Measurements from ENCODE around the gene CEP170B.
"Not testable (repeated sequence)": the region's sequence is repeated elsewhere in the genome, so short reads cannot be mapped to it uniquely, and the experiment has no call there.

The CEP170B gene

DNA sequence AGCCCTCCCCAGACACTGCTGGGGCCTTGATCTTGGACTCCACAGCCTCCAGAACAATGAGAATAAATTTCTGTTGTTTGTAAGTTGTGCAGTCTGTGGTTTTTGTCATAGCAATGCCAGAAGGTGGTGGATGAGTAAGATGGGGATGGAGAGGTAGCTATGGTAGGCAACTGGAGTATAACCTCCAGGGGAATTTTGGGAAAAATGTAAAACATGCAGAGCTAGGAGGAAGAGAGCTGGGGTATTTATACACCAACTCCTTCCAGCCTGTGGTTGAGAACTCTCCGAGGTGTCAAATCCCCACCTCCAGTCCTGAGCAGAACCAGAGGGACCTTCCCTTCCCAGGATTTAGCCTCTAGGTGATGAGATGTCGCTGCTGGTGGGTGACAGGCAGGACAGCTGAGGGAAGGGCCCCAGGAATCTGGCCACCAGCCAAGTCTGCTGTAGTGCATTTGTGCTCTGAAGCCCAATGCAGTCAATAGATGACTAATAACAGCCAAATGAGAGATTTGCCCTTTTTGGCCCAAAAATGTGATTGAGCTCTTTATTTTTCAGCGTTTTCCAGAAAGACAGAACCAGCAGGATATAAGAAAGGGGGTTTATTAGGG, 19.1 kb upstream of the CEP170B start:
- no peaks in the 10 kb centered on the region for H3K27me3 ChIP-seq (ENCODE audit: insufficient read depth, low read depth, severe bottlenecking)
- H3K4me3 ChIP-seq (ENCODE audit: low read depth, low read length) = no peak overlapping the region
- no peaks in the 10 kb centered on the region for H3K36me3 ChIP-seq
- DNase-seq = no peak
- no peaks in the 10 kb centered on the region for H3K9me3 ChIP-seq (ENCODE audit: severe bottlenecking)
- TF ChIP-seq, protein P1, sequence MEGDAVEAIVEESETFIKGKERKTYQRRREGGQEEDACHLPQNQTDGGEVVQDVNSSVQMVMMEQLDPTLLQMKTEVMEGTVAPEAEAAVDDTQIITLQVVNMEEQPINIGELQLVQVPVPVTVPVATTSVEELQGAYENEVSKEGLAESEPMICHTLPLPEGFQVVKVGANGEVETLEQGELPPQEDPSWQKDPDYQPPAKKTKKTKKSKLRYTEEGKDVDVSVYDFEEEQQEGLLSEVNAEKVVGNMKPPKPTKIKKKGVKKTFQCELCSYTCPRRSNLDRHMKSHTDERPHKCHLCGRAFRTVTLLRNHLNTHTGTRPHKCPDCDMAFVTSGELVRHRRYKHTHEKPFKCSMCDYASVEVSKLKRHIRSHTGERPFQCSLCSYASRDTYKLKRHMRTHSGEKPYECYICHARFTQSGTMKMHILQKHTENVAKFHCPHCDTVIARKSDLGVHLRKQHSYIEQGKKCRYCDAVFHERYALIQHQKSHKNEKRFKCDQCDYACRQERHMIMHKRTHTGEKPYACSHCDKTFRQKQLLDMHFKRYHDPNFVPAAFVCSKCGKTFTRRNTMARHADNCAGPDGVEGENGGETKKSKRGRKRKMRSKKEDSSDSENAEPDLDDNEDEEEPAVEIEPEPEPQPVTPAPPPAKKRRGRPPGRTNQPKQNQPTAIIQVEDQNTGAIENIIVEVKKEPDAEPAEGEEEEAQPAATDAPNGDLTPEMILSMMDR (IDR thresholded peaks at IDR 0.05; ENCODE audit: low read depth, low read length) = no peak
- H3K27ac ChIP-seq = no peak overlapping the region

DNA sequence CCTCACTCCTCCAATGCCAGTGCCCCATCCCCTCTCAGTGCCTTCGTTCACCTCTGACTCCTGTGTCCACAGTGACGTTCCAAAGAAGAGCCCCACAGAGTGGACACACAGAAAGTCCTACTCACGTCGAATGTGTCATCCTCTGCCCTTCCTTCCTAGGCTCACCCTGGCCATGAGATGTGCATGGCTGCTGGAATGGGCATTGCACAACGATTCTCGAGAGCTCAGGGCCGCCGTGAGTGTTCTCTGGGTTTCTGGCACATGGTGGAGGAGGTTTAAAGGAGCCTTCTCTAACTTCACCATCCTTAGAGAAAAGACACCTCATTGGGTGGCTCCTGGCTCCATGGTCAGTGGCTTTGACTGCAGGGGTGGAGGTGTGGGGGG, 12.8 kb upstream of the CEP170B start:
- no peaks in the 10 kb centered on the region for H3K27me3 ChIP-seq (ENCODE audit: insufficient read depth, low read depth, severe bottlenecking)
- H3K9me3 ChIP-seq (ENCODE audit: severe bottlenecking) = no peaks in the 10 kb centered on the region
- no peaks in the 10 kb centered on the region for H3K36me3 ChIP-seq
- no peak overlapping the region for H3K27ac ChIP-seq
- no peak overlapping the region for H3K4me3 ChIP-seq (ENCODE audit: low read depth, low read length)
- no peak for DNase-seq
- TF ChIP-seq, protein P1 (IDR thresholded peaks at IDR 0.05; ENCODE audit: low read depth, low read length) = no peak

GRCh38 chr14:104855532-104856090, 9.5 kb upstream of the CEP170B start:
- Histone ChIP-seq H3K36me3 (no peaks in the 10 kb centered on the region), H3K9me3 (ENCODE audit: severe bottlenecking) (no peaks in the 10 kb centered on the region), H3K4me3 (ENCODE audit: low read depth, low read length) (no peak overlapping the region), H3K27me3 (ENCODE audit: insufficient read depth, low read depth, severe bottlenecking) (no peaks in the 10 kb centered on the region), H3K27ac (no peak overlapping the region)
- no peak for DNase-seq
- TF ChIP-seq, protein P1 (IDR thresholded peaks at IDR 0.05; ENCODE audit: low read depth, low read length) = no peak

- TF ChIP-seq, protein P1 (IDR thresholded peaks at IDR 0.05; ENCODE audit: low read depth, low read length) = no peak
- no peak overlapping the region for H3K4me3 ChIP-seq (ENCODE audit: low read depth, low read length)
- H3K27me3 ChIP-seq (ENCODE audit: insufficient read depth, low read depth, severe bottlenecking) = no peaks in the 10 kb centered on the region
- H3K27ac ChIP-seq = no peak overlapping the region
- no peak for DNase-seq
- no peaks in the 10 kb centered on the region for H3K9me3 ChIP-seq (ENCODE audit: severe bottlenecking)
- no peaks in the 10 kb centered on the region for H3K36me3 ChIP-seq
Measured at GRCh38 chr14:104856157-104856868, 8.8 kb upstream of the CEP170B start.

DNA sequence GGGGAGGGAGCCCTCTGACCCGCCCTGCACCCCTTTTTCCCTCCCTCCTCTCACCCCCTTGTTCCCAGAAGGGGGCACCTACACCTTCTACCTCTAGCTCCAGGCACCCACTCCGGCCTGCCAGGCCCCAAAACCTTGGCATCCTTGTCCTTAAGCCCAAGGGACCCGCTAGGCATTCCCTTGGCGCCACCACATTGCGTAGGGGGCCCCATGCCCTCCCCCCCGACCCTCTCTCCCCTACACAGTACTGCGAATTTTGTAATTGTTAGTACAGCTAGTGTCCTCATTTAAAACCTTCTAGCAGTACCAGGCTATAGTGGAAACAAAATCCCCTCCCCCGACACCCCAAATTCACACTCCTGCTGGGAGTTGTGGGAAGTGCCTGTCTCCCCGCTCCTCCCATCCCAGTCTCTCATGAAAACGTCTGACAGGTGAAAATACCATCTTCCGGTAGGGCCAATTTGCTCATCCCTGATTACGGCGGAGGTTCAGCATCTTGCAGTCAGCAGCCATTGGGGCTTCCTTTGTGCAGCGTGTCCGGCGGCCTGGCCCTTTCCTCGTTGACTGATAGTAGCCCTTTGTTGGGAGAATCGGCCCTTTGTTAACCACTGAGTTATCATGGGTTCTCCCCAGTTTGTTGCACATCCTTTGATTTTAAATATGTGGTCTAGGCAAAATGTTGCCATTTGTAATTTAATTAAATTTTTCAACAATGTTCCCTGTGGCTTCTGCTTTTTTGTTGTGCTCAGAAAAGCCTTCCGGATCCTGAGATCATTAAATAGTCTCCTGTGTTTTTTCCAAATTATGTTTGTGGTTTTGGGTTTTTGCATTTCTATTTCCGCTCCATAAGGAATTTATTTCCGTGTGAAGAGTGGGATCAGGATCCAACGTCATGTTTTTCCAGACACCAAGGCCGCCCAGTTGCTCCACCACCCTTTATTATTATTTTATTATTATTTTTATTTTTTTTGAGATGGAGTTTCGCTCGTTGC, 7.9 kb upstream of the CEP170B start:
- peaks cover under 1% of the 10 kb centered on the region for H3K9me3 ChIP-seq (ENCODE audit: severe bottlenecking)
- H3K36me3 ChIP-seq = no peaks in the 10 kb centered on the region
- DNase-seq = no peak
- H3K27ac ChIP-seq = no peak overlapping the region
- no peaks in the 10 kb centered on the region for H3K27me3 ChIP-seq (ENCODE audit: insufficient read depth, low read depth, severe bottlenecking)
- H3K4me3 ChIP-seq (ENCODE audit: low read depth, low read length) = no peak overlapping the region
- TF ChIP-seq, protein P1 (IDR thresholded peaks at IDR 0.05; ENCODE audit: low read depth, low read length) = no peak

DNA sequence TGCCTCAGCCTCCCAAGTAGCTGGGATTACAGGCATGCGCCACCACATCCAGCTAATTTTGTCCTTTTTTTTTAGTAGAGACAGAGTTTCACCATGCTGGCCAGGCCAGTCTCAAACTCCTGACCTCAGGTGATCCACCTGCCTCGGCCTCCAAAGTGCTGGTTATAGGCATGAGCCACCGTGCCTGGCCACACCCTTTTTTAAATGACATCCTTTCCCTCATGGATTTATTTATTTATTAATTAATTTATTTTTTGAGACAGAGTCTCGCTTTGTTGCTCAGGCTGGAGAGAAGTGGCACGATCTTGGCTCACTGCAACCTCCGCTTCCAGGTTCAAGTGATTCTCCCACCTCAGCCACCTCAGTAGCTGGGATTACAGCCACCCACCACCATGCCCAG, 7.1 kb upstream of the CEP170B start:
- not testable (repeated sequence) for H3K4me3 ChIP-seq (ENCODE audit: low read depth, low read length); H3K27ac ChIP-seq; DNase-seq; H3K36me3 ChIP-seq; H3K9me3 ChIP-seq (ENCODE audit: severe bottlenecking); H3K27me3 ChIP-seq (ENCODE audit: insufficient read depth, low read depth, severe bottlenecking)

Data from WERI-Rb-1 (cell line).